ENCODE data around the gene MAFG. TPM values are rescaled to one million over a fixed set of nuclear protein-coding genes. Genes with fewer than 3 reads are reported as not detected.

MAFG gene
- total and polyA plus RNA-seq, 12 donors, result 7.7 to 44.5 (median 22.1) TPM

GRCh38 chr17:81909966-81910839 is 17.3 kb downstream of the MAFG start:
- Histone ChIP-seq H3K4me1 (replicated peaks in 1 of 2) (peaks cover 7 to 11% of the 10 kb centered on the region in 2 donors), H3K27ac (peak overlapping the region in 1 of 5 donors; percentile 84), H3K9me3 (replicated peaks in 1 of 3) (no peaks in the 10 kb centered on the region), H3K27me3 (no peaks in the 10 kb centered on the region), H3K36me3 (replicated peaks in 1 of 2) (peaks cover 0 to 31% of the 10 kb centered on the region in 2 donors), H3K4me3 (peak overlapping the region in 3 of 4 donors; percentile 25 to 84 (median 36))
- peak in 1 of 7 donors; percentile 50 for DNase-seq
- TF ChIP-seq POLR2A (IDR thresholded peaks at IDR 0.05) (no peak), CTCF (IDR thresholded peaks at IDR 0.05) (no peak)
- WGBS, 4 donors, result 26 to 46% (median 45%) methylated on average over 10 to 23 of the region's 23 CpGs
- intact Hi-C loops (cut with DNase I), result no loop called here

GRCh38 chr17:81909231-81909630 is 18.3 kb downstream of the MAFG start:
- peaks cover 7 to 11% of the 10 kb centered on the region in 2 donors for H3K4me1 ChIP-seq (replicated peaks in 1 of 2)
- H3K36me3 ChIP-seq (replicated peaks in 1 of 2), result peaks cover 0 to 22% of the 10 kb centered on the region in 2 donors
- WGBS, 4 donors, result 89 to 94% (median 92%) methylated on average over 7 to 12 of the region's 12 CpGs
- H3K27me3 ChIP-seq, result no peaks in the 10 kb centered on the region
- no peak overlapping the region for H3K27ac ChIP-seq
- DNase-seq, result no peak
- intact Hi-C loops (cut with DNase I), result no loop called here
- no peak for TF ChIP-seq POLR2A (IDR thresholded peaks at IDR 0.05)
- no peak for TF ChIP-seq CTCF (IDR thresholded peaks at IDR 0.05)
- H3K9me3 ChIP-seq (replicated peaks in 1 of 3), result no peaks in the 10 kb centered on the region
- H3K4me3 ChIP-seq, result no peak overlapping the region

- no peak for DNase-seq
- no peak for TF ChIP-seq POLR2A (IDR thresholded peaks at IDR 0.05)
- no peak for TF ChIP-seq CTCF (IDR thresholded peaks at IDR 0.05)
- H3K4me1 ChIP-seq (replicated peaks in 1 of 2), result peaks cover 7 to 11% of the 10 kb centered on the region in 2 donors
- H3K27ac ChIP-seq, result no peak overlapping the region
- no peaks in the 10 kb centered on the region for H3K9me3 ChIP-seq (replicated peaks in 1 of 3)
- intact Hi-C loops (cut with DNase I), result no loop called here
- no peak overlapping the region for H3K4me3 ChIP-seq
- H3K27me3 ChIP-seq, result no peaks in the 10 kb centered on the region
- H3K36me3 ChIP-seq (replicated peaks in 1 of 2), result peaks cover 0 to 17% of the 10 kb centered on the region in 2 donors
- 76 to 96% (median 92%) methylated on average over 5 to 11 of the region's 11 CpGs for WGBS, 4 donors
These were observed 18.7 kb downstream of the MAFG start for GRCh38 chr17:81908793-81909192.

GRCh38 chr17:81907219-81908145 is 20.1 kb downstream of the MAFG start:
- DNase-seq, result no peak
- Histone ChIP-seq H3K4me3 (no peak overlapping the region), H3K27me3 (no peaks in the 10 kb centered on the region), H3K4me1 (replicated peaks in 1 of 2) (peaks cover 8 to 12% of the 10 kb centered on the region in 2 donors), H3K9me3 (replicated peaks in 1 of 3) (no peaks in the 10 kb centered on the region), H3K27ac (no peak overlapping the region), H3K36me3 (replicated peaks in 1 of 2) (peaks cover 0 to 6% of the 10 kb centered on the region in 2 donors)
- TF ChIP-seq POLR2A (IDR thresholded peaks at IDR 0.05) (no peak), CTCF (IDR thresholded peaks at IDR 0.05) (no peak)
- intact Hi-C loops (cut with DNase I), result no loop called here
- 92 to 97% (median 94%) methylated on average over 12 to 26 of the region's 26 CpGs for WGBS, 4 donors

All from adrenal gland (tissue), 12 donors.